ENCODE data around the gene USP16.

DNA sequence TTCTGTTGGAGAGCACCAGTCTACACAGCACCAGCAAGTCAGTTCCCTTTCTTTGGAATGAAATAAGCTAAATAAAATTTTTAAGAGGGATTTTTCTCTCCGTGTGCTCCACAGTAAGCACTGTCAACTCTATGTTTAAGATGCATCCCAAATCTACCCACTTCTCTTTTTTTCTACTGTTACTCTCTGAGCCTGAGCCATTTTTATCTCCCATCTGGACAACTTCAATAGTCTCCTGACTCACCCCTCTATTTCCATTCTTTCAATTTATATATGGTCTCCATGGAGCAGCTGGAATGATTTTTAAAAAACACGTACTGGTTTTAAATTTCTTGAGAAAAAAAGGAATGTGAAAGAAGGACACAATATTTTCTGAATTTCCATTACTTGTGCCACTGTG, 73.7 kb downstream of the USP16 start:
- TF ChIP-seq, protein P1, sequence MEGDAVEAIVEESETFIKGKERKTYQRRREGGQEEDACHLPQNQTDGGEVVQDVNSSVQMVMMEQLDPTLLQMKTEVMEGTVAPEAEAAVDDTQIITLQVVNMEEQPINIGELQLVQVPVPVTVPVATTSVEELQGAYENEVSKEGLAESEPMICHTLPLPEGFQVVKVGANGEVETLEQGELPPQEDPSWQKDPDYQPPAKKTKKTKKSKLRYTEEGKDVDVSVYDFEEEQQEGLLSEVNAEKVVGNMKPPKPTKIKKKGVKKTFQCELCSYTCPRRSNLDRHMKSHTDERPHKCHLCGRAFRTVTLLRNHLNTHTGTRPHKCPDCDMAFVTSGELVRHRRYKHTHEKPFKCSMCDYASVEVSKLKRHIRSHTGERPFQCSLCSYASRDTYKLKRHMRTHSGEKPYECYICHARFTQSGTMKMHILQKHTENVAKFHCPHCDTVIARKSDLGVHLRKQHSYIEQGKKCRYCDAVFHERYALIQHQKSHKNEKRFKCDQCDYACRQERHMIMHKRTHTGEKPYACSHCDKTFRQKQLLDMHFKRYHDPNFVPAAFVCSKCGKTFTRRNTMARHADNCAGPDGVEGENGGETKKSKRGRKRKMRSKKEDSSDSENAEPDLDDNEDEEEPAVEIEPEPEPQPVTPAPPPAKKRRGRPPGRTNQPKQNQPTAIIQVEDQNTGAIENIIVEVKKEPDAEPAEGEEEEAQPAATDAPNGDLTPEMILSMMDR (conservative IDR thresholded peaks at IDR 0.05; ENCODE audit: low read depth, low read length): no peak
- TF ChIP-seq EZH2 (IDR thresholded peaks at IDR 0.05; ENCODE audit: low read length, unreplicated experiment): no peak
